ENCODE results near the gene CHI3L1. TPM values are rescaled to one million over a fixed set of nuclear protein-coding genes. Genes with fewer than 3 reads are reported as not detected.

Gene CHI3L1
- total and polyA plus RNA-seq, 2 donors from 2014 or later, result 49.5 to 96.6 TPM

GRCh38 chr1:203166192-203166940 is 20.1 kb downstream of the CHI3L1 start:
- intact Hi-C loops (cut with DNase I), result no loop called here
- H3K4me3 ChIP-seq (ENCODE audit: low read length in 3 of 3), result no peak overlapping the region
- H3K9me3 ChIP-seq (ENCODE audit: control insufficient read depth in 2 of 3, insufficient read depth in 1 of 3, low read length in 3 of 3), result no peaks in the 10 kb centered on the region
- no peaks in the 10 kb centered on the region for H3K4me1 ChIP-seq (ENCODE audit: control insufficient read depth in 2 of 3, insufficient read depth in 2 of 3, low read depth in 1 of 3, low read length in 3 of 3)
- TF ChIP-seq, protein P1, sequence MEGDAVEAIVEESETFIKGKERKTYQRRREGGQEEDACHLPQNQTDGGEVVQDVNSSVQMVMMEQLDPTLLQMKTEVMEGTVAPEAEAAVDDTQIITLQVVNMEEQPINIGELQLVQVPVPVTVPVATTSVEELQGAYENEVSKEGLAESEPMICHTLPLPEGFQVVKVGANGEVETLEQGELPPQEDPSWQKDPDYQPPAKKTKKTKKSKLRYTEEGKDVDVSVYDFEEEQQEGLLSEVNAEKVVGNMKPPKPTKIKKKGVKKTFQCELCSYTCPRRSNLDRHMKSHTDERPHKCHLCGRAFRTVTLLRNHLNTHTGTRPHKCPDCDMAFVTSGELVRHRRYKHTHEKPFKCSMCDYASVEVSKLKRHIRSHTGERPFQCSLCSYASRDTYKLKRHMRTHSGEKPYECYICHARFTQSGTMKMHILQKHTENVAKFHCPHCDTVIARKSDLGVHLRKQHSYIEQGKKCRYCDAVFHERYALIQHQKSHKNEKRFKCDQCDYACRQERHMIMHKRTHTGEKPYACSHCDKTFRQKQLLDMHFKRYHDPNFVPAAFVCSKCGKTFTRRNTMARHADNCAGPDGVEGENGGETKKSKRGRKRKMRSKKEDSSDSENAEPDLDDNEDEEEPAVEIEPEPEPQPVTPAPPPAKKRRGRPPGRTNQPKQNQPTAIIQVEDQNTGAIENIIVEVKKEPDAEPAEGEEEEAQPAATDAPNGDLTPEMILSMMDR (IDR thresholded peaks at IDR 0.05; ENCODE audit: borderline replicate concordance, extremely low read depth, insufficient read depth), result peak; percentile 35
- no peaks in the 10 kb centered on the region for H3K36me3 ChIP-seq (ENCODE audit: control insufficient read depth in 2 of 3, insufficient read depth in 3 of 3, low read length in 3 of 3)
- no peak overlapping the region for H3K9ac ChIP-seq (ENCODE audit: low read length in 3 of 3)
- H3K27ac ChIP-seq (ENCODE audit: low read depth in 2 of 2, low read length in 2 of 2), result no peak overlapping the region
- FAIRE-seq (no peak), DNase-seq (peak in 4 of 5 donors; percentile 26 to 66 (median 44))
- H3K27me3 ChIP-seq (ENCODE audit: control insufficient read depth, insufficient read depth, low read length), result no peaks in the 10 kb centered on the region

GRCh38 chr1:203165800-203166161 is 20.7 kb downstream of the CHI3L1 start:
- H3K36me3 ChIP-seq (ENCODE audit: control insufficient read depth in 2 of 3, insufficient read depth in 3 of 3, low read length in 3 of 3), result no peaks in the 10 kb centered on the region
- DNase-seq (peak in 2 of 5 donors; percentile 20 to 30), FAIRE-seq (no peak)
- H3K9ac ChIP-seq (ENCODE audit: low read length in 3 of 3), result no peak overlapping the region
- no peak overlapping the region for H3K4me3 ChIP-seq (ENCODE audit: low read length in 3 of 3)
- no peak overlapping the region for H3K27ac ChIP-seq (ENCODE audit: low read depth in 2 of 2, low read length in 2 of 2)
- H3K27me3 ChIP-seq (ENCODE audit: control insufficient read depth, insufficient read depth, low read length), result no peaks in the 10 kb centered on the region
- TF ChIP-seq, protein P1 (IDR thresholded peaks at IDR 0.05; ENCODE audit: borderline replicate concordance, extremely low read depth, insufficient read depth), result no peak
- no peaks in the 10 kb centered on the region for H3K9me3 ChIP-seq (ENCODE audit: control insufficient read depth in 2 of 3, insufficient read depth in 1 of 3, low read length in 3 of 3)
- H3K4me1 ChIP-seq (ENCODE audit: control insufficient read depth in 2 of 3, insufficient read depth in 2 of 3, low read depth in 1 of 3, low read length in 3 of 3), result no peaks in the 10 kb centered on the region
- intact Hi-C loops (cut with DNase I), result no loop called here

DNA sequence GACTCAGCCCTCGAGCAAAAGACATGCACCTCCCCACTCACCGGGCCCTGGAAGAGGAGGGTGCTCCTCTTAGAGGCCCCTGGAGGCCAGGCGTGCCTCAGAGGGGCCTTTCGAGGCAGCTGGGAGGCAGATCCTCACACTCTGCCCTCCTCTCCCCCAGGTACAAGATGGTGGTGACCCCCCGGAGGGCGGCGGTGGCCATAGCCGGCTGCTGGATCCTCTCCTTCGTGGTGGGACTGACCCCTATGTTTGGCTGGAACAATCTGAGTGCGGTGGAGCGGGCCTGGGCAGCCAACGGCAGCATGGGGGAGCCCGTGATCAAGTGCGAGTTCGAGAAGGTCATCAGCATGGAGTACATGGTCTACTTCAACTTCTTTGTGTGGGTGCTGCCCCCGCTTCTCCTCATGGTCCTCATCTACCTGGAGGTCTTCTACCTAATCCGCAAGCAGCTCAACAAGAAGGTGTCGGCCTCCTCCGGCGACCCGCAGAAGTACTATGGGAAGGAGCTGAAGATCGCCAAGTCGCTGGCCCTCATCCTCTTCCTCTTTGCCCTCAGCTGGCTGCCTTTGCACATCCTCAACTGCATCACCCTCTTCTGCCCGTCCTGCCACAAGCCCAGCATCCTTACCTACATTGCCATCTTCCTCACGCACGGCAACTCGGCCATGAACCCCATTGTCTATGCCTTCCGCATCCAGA is 21.3 kb downstream of the CHI3L1 start:
- FAIRE-seq (no peak), DNase-seq (peak in 2 of 5 donors; percentile 28 to 55)
- no peaks in the 10 kb centered on the region for H3K9me3 ChIP-seq (ENCODE audit: control insufficient read depth in 2 of 3, insufficient read depth in 1 of 3, low read length in 3 of 3)
- no peaks in the 10 kb centered on the region for H3K27me3 ChIP-seq (ENCODE audit: control insufficient read depth, insufficient read depth, low read length)
- TF ChIP-seq, protein P1 (IDR thresholded peaks at IDR 0.05; ENCODE audit: borderline replicate concordance, extremely low read depth, insufficient read depth), result no peak
- H3K27ac ChIP-seq (ENCODE audit: low read depth in 2 of 2, low read length in 2 of 2), result no peak overlapping the region
- no peak overlapping the region for H3K9ac ChIP-seq (ENCODE audit: low read length in 3 of 3)
- intact Hi-C loops (cut with DNase I), result no loop called here
- H3K4me1 ChIP-seq (ENCODE audit: control insufficient read depth in 2 of 3, insufficient read depth in 2 of 3, low read depth in 1 of 3, low read length in 3 of 3), result no peaks in the 10 kb centered on the region
- H3K36me3 ChIP-seq (ENCODE audit: control insufficient read depth in 2 of 3, insufficient read depth in 3 of 3, low read length in 3 of 3), result no peaks in the 10 kb centered on the region
- H3K4me3 ChIP-seq (ENCODE audit: low read length in 3 of 3), result no peak overlapping the region
